PC-3 (cell line): ENCODE data around the gene NAGPA. TPM values are rescaled to one million over a fixed set of nuclear protein-coding genes. Genes with fewer than 3 reads are reported as not detected.

Experiments used
- ATAC-seq: fragments of 200-7000 bp; cut with Tn5 transposase; 2 replicates; pipeline ENCODE4 v1.9.1; 2020; ENCODE audit warnings: mild to moderate bottlenecking, moderate library complexity
- BruUV-seq: library from RNA; stranded (reverse); fragments of 400-500 nt; replicated peaks from 2 replicates; lab custom pipeline; 2021; lab: Mats Ljungman, UMichigan
- CTCF ChIA-PET: fragments of 300-600 bp; sonication (Branson Sonifier 250); formaldehyde crosslinking; loops from one replicate; lab custom pipeline; 2022; ENCODE audit warnings: antibody characterized with exemption; lab: Charles Lee
- POLR2A ChIA-PET: fragments of 300-600 bp; sonication (Branson Sonifier 250); formaldehyde crosslinking; loops from one replicate; lab custom pipeline; 2022; ENCODE audit warnings: antibody characterized with exemption; ENCODE audit not compliant: unreplicated experiment; lab: Charles Lee
- DNase-seq: peaks from one replicate; pipeline ENCODE4 v3.0.0-alpha.2; 2015
- H2AFZ ChIP-seq: fragments of 300-600 bp; sonication (generic); 2 replicates; pipeline ENCODE4 v1.6.0; 2016; ENCODE audit warnings: antibody characterized with exemption, low read length
- H3F3A ChIP-seq: fragments of 300-600 bp; sonication (generic); one replicate; pipeline ENCODE4 v1.6.0; 2017; ENCODE audit warnings: antibody characterized with exemption, low read length, control low read depth, mild to moderate bottlenecking; ENCODE audit not compliant: unreplicated experiment
- H3K27ac ChIP-seq: fragments of 300-600 bp; sonication (generic); 2 replicates; pipeline ENCODE4 v1.5.1; 2016; ENCODE audit warnings: mild to moderate bottlenecking, low read length
- H3K27me3 ChIP-seq: fragments of 300-600 bp; sonication (generic); 2 replicates; pipeline ENCODE4 v1.6.1; 2016; ENCODE audit warnings: low read length, mixed read lengths
- H3K36me3 ChIP-seq: fragments of 300-600 bp; sonication (generic); 2 replicates; pipeline ENCODE4 v1.6.1; 2016; ENCODE audit warnings: low read depth, mixed run types, low read length, mixed read lengths
- H3K4me1 ChIP-seq: fragments of 300-600 bp; sonication (generic); 2 replicates; pipeline ENCODE4 v1.5.1; 2016; ENCODE audit warnings: low read length; ENCODE audit not compliant: insufficient read depth
- H3K4me2 ChIP-seq: fragments of 300-600 bp; sonication (generic); 2 replicates; pipeline ENCODE4 v1.6.0; 2016; ENCODE audit warnings: low read length
- H3K4me3 ChIP-seq: fragments of 300-600 bp; sonication (generic); 2 replicates; pipeline ENCODE4 v1.5.1; 2016; ENCODE audit warnings: mild to moderate bottlenecking, low read length, mixed read lengths
- H3K79me2 ChIP-seq: fragments of 300-600 bp; sonication (generic); 2 replicates; pipeline ENCODE4 v1.6.1; 2017; ENCODE audit warnings: low read length, mixed read lengths
- H3K9ac ChIP-seq: fragments of 300-600 bp; sonication (generic); 2 replicates; pipeline ENCODE4 v1.6.0; 2016; ENCODE audit warnings: mild to moderate bottlenecking, low read length
- H3K9me2 ChIP-seq: fragments of 300-600 bp; sonication (generic); replicated peaks from 2 replicates; pipeline ENCODE4 v1.6.1; 2016; ENCODE audit warnings: mixed run types, low read length, mixed read lengths
- H3K9me3 ChIP-seq: fragments of 300-600 bp; sonication (generic); 2 replicates; pipeline ENCODE4 v1.6.1; 2016; ENCODE audit warnings: low read length, mixed read lengths
- H4K20me1 ChIP-seq: fragments of 300-600 bp; sonication (generic); 2 replicates; pipeline ENCODE4 v1.6.1; 2016; ENCODE audit warnings: low read length, mixed read lengths
- EZH2 ChIP-seq: fragments of 300-600 bp; sonication (generic); IDR thresholded peaks from one replicate; pipeline ENCODE4 v1.6.1; 2017; ENCODE audit warnings: antibody characterized with exemption, mild to moderate bottlenecking, low read length; ENCODE audit not compliant: unreplicated experiment
- EZH2phosphoT487 ChIP-seq: fragments of 300-600 bp; sonication (generic); IDR thresholded peaks from 2 replicates; pipeline ENCODE4 v1.6.1; 2018; ENCODE audit warnings: mild to moderate bottlenecking, antibody characterized with exemption, low read length, borderline replicate concordance
- intact Hi-C: fragments of 100-400 bp; cut with micrococcal nuclease; formaldehyde crosslinking; loops from 2 replicates; pipeline ENCODE4 v1.9.0; 2023
- total RNA-seq: library from RNA; depleted of rRNA; stranded (reverse); fragments of >200 nt; gene quantifications from 2 replicates; pipeline ENCODE4 v1.2.3, GENCODE V29; 2014
- TF ChIP-seq, protein P1 (sequence below): fragments of 300-600 bp; sonication (generic); conservative IDR thresholded peaks from 2 replicates; pipeline ENCODE4 v1.5.1; 2017; ENCODE audit warnings: antibody characterized with exemption, low read depth, mild to moderate bottlenecking, low read length

NAGPA gene
- total RNA-seq, 1 experiment from 2014 or later, result 26.2 TPM

DNA sequence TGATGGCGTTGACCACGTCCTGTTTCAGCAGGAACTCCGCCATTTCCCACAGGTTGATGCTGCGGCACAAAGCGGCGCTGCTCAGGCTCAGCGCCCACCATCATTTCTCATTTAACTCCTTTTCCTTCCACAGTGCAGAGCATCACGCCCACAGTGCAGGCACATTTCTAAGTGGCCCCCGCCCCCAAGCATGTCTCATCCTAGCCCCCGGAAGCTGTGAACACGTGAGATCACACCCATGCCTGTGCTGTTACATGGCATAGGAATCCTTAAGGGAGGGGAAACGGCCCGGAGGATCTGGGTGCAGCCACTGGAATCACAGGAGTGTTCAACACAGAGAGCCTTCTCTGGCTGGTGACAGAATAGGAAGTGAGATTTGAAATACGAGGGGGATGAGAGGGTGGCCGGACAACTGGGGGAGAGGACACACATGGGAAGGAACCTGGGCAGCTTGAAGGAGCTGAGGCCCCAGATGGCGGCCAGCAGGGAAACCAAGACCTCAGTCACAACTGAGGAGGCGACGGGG is 4.7 kb downstream of the NAGPA start:
- no peaks in the 10 kb centered on the region for H3F3A ChIP-seq
- intact Hi-C loops, result no loop called here
- H3K4me3 ChIP-seq, result no peak overlapping the region
- peaks cover 10% of the 10 kb centered on the region for H3K4me1 ChIP-seq
- ChIA-PET CTCF (no interaction called here), POLR2A (no interaction called here)
- no peaks in the 10 kb centered on the region for H3K79me2 ChIP-seq
- no peak overlapping the region for H2AFZ ChIP-seq
- H3K4me2 ChIP-seq, result no peak overlapping the region
- no peak for ATAC-seq
- BruUV-seq, result no TSS peak
- no peak for DNase-seq
- H3K9me2 ChIP-seq, result no peaks in the 10 kb centered on the region
- TF ChIP-seq EZH2phosphoT487 (no peak), EZH2 (no peak)
- TF ChIP-seq, protein P1, sequence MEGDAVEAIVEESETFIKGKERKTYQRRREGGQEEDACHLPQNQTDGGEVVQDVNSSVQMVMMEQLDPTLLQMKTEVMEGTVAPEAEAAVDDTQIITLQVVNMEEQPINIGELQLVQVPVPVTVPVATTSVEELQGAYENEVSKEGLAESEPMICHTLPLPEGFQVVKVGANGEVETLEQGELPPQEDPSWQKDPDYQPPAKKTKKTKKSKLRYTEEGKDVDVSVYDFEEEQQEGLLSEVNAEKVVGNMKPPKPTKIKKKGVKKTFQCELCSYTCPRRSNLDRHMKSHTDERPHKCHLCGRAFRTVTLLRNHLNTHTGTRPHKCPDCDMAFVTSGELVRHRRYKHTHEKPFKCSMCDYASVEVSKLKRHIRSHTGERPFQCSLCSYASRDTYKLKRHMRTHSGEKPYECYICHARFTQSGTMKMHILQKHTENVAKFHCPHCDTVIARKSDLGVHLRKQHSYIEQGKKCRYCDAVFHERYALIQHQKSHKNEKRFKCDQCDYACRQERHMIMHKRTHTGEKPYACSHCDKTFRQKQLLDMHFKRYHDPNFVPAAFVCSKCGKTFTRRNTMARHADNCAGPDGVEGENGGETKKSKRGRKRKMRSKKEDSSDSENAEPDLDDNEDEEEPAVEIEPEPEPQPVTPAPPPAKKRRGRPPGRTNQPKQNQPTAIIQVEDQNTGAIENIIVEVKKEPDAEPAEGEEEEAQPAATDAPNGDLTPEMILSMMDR, result no peak
- no peaks in the 10 kb centered on the region for H3K9me3 ChIP-seq
- no peak overlapping the region for H3K9ac ChIP-seq
- no peak overlapping the region for H3K27ac ChIP-seq
- H3K36me3 ChIP-seq, result no peaks in the 10 kb centered on the region
- no peaks in the 10 kb centered on the region for H3K27me3 ChIP-seq
- H4K20me1 ChIP-seq, result no peaks in the 10 kb centered on the region

- H3K4me3 ChIP-seq, result no peak overlapping the region
- no peak overlapping the region for H2AFZ ChIP-seq
- H3K9me3 ChIP-seq, result no peaks in the 10 kb centered on the region
- no peak overlapping the region for H3K27ac ChIP-seq
- H3K9me2 ChIP-seq, result no peaks in the 10 kb centered on the region
- no TSS peak for BruUV-seq
- intact Hi-C loops, result no loop called here
- no peak overlapping the region for H3K4me2 ChIP-seq
- ChIA-PET POLR2A (no interaction called here), CTCF (no interaction called here)
- H3F3A ChIP-seq, result no peaks in the 10 kb centered on the region
- H3K36me3 ChIP-seq, result no peaks in the 10 kb centered on the region
- DNase-seq (no peak), ATAC-seq (no peak)
- TF ChIP-seq EZH2 (no peak), EZH2phosphoT487 (no peak)
- TF ChIP-seq, protein P1, result no peak
- H3K9ac ChIP-seq, result no peak overlapping the region
- no peaks in the 10 kb centered on the region for H3K79me2 ChIP-seq
- H3K27me3 ChIP-seq, result no peaks in the 10 kb centered on the region
- H3K4me1 ChIP-seq, result peaks cover 9% of the 10 kb centered on the region
- no peaks in the 10 kb centered on the region for H4K20me1 ChIP-seq
These were observed 6.0 kb downstream of the NAGPA start for GRCh38 chr16:5027575-5028235.

GRCh38 chr16:5027086-5027485 is 6.6 kb downstream of the NAGPA start:
- Histone ChIP-seq H3K36me3 (no peaks in the 10 kb centered on the region), H3K9ac (no peak overlapping the region), H3F3A (no peaks in the 10 kb centered on the region), H3K27ac (no peak overlapping the region), H3K79me2 (no peaks in the 10 kb centered on the region), H3K9me3 (no peaks in the 10 kb centered on the region), H2AFZ (no peak overlapping the region), H3K4me3 (no peak overlapping the region), H3K4me1 (peaks cover 9% of the 10 kb centered on the region), H3K9me2 (no peaks in the 10 kb centered on the region), H4K20me1 (no peaks in the 10 kb centered on the region), H3K4me2 (no peak overlapping the region), H3K27me3 (no peaks in the 10 kb centered on the region)
- intact Hi-C loops, result no loop called here
- ATAC-seq (no peak), DNase-seq (no peak)
- no peak for TF ChIP-seq EZH2phosphoT487
- TF ChIP-seq EZH2, result no peak
- TF ChIP-seq, protein P1, result no peak
- ChIA-PET POLR2A (interaction anchor here (0.7 kb wide), 1 partner anchor 127 kb away, joined by 3 read pairs; no protein-coding TSS in a partner anchor), CTCF (no interaction called here)
- no TSS peak for BruUV-seq
